NCI-H2029 treated with DMSO at 0.1 percent for 48 hours (cell line): Measurements from ENCODE around the gene VWA1.
"Not testable (repeated sequence)": the region's sequence is repeated elsewhere in the genome, so short reads cannot be mapped to it uniquely, and the experiment has no call there.

Experiments
- DNase-seq: peaks from one replicate; lab custom pipeline; 2025; lab: John Stamatoyannopoulos, UW

The VWA1 gene

GRCh38 chr1:1437033-1437903 lies 1.8 kb downstream of the VWA1 start:
- DNase-seq = no peak

- DNase-seq = no peak
Measured at GRCh38 chr1:1437904-1438376, 2.5 kb downstream of the VWA1 start.

GRCh38 chr1:1438531-1439381 lies 3.3 kb downstream of the VWA1 start:
- DNase-seq = no peak

GRCh38 chr1:1439546-1440261 lies 4.2 kb downstream of the VWA1 start:
- no peak for DNase-seq

- DNase-seq = no peak
Measured at GRCh38 chr1:1440262-1441001, 4.9 kb downstream of the VWA1 start.

- no peak for DNase-seq
Measured at GRCh38 chr1:1441002-1441888, 5.8 kb downstream of the VWA1 start.

- no peak for DNase-seq
Measured at GRCh38 chr1:1442069-1442770, 6.7 kb downstream of the VWA1 start.

GRCh38 chr1:1446631-1447030 lies 11.1 kb downstream of the VWA1 start:
- DNase-seq = not testable (repeated sequence)

- DNase-seq = no peak
Measured at GRCh38 chr1:1449099-1449739, 13.7 kb downstream of the VWA1 start, which contains the start of gene ATAD3C. TSS of gene ATAD3C (plus strand) at chr1:1449689. CDS start at chr1:1450684, 995 bp downstream.

- DNase-seq = not testable (repeated sequence)
Measured at GRCh38 chr1:1450616-1451015, 15.1 kb downstream of the VWA1 start.

- DNase-seq = no peak
Measured at GRCh38 chr1:1451696-1452364, 16.3 kb downstream of the VWA1 start.

- DNase-seq = not testable (repeated sequence)
Measured at GRCh38 chr1:1452365-1452739, 16.9 kb downstream of the VWA1 start.

GRCh38 chr1:1452882-1453281 lies 17.4 kb downstream of the VWA1 start:
- no peak for DNase-seq

- DNase-seq = not testable (repeated sequence)
Measured at GRCh38 chr1:1454286-1455056, 19.0 kb downstream of the VWA1 start.

GRCh38 chr1:1455366-1455884 lies 19.9 kb downstream of the VWA1 start:
- no peak for DNase-seq

GRCh38 chr1:1455934-1456333 lies 20.4 kb downstream of the VWA1 start:
- not testable (repeated sequence) for DNase-seq

- not testable (repeated sequence) for DNase-seq
Measured at GRCh38 chr1:1456683-1457255, 21.3 kb downstream of the VWA1 start.
